ENCODE data around the gene DYSF.

GRCh38 chr2:71734620-71735019 lies 281.3 kb downstream of the DYSF start:
- no peak for TF ChIP-seq TAF1 (IDR thresholded peaks at IDR 0.05; ENCODE audit: borderline replicate concordance, insufficient read depth, low read length)
- TF ChIP-seq POLR2AphosphoS5 (IDR thresholded peaks at IDR 0.05; ENCODE audit: low read depth, low read length): no peak
- TF ChIP-seq REST (IDR thresholded peaks at IDR 0.05; ENCODE audit: insufficient read depth in 1 of 2, low read depth in 2 of 2, low read length in 2 of 2): no peak

Measured in PFSK-1 (cell line).